B cell (primary cell): ENCODE data around the gene ASPRV1. TPM values are rescaled to one million over a fixed set of nuclear protein-coding genes. Genes with fewer than 3 reads are reported as not detected.

Experiments
- ATAC-seq: fragments of 200-7000 bp; cut with Tn5 transposase; one replicate; pipeline ENCODE4 v1.10.0; 2021; ENCODE audit warnings: low read depth, mild to moderate bottlenecking, moderate number of reproducible peaks, moderate library complexity
- CTCF ChIA-PET: fragments of 350-600 bp; sonication (Branson Sonifier 250); formaldehyde crosslinking; loops from one replicate; lab custom pipeline; 2021; ENCODE audit warnings: antibody characterized with exemption, inconsistent platforms; lab: Charles Lee
- POLR2A ChIA-PET: fragments of 350-600 bp; sonication (Branson Sonifier 250); formaldehyde crosslinking; loops from one replicate; lab custom pipeline; 2021; ENCODE audit warnings: antibody characterized with exemption; lab: Charles Lee
- DNase-seq: peaks from one replicate; pipeline ENCODE4 v3.0.0; 2013
- H2AFZ ChIP-seq: 2 replicates; pipeline ENCODE4 v1.6.1; 2012; ENCODE audit warnings: mild to moderate bottlenecking, low read depth, low read length; ENCODE audit not compliant: insufficient read depth, poor library complexity, severe bottlenecking
- H3K27ac ChIP-seq, 2 donors: 1 replicate in 1 of 2; 2 replicates in 1 of 2; pipeline ENCODE4 v1.5.1; 2012 to 2013; ENCODE audit warnings: low read length in 2 of 2, mild to moderate bottlenecking in 2 of 2, moderate library complexity in 1 of 2
- H3K27me3 ChIP-seq, 4 experiments: fragments of 200-600 bp in 1 of 4; sonication (generic) in 1 of 4; replicated peaks in 1 of 4; 1 replicate in 2 of 4; 2 replicates in 2 of 4; pipeline versions ENCODE4 v1.6.1 to v1.7.0; 2013 to 2016; ENCODE audit warnings: low read length in 3 of 4, mild to moderate bottlenecking in 2 of 4, mixed read lengths in 1 of 4, moderate library complexity in 1 of 4; ENCODE audit not compliant: insufficient read depth in 4 of 4, control insufficient read depth in 3 of 4; ENCODE audit errors: control extremely low read depth in 1 of 4
- H3K36me3 ChIP-seq, 2 experiments: replicated peaks in 1 of 2; 1 replicate in 1 of 2; 2 replicates in 1 of 2; pipeline versions ENCODE4 v1.6.1 to v1.7.1; 2013; ENCODE audit warnings: low read length in 1 of 2; ENCODE audit not compliant: insufficient read depth in 2 of 2, control insufficient read depth in 1 of 2; ENCODE audit errors: control extremely low read depth in 1 of 2, extremely low read depth in 1 of 2
- H3K4me1 ChIP-seq, 2 donors: fragments of 200-600 bp in 1 of 2; sonication (generic) in 1 of 2; 1 replicate in 1 of 2; 2 replicates in 1 of 2; pipeline versions ENCODE4 v1.5.1 to v1.6.1; 2013 to 2017; ENCODE audit warnings: low read length in 2 of 2; ENCODE audit not compliant: control insufficient read depth in 2 of 2, insufficient read depth in 2 of 2
- H3K4me2 ChIP-seq: replicated peaks from 2 replicates; pipeline ENCODE3; 2012; ENCODE audit warnings: mild to moderate bottlenecking, low read depth, low read length; ENCODE audit not compliant: poor library complexity, severe bottlenecking
- H3K4me3 ChIP-seq, 5 experiments: fragments of 200-600 bp in 1 of 5; sonication (generic) in 1 of 5; 1 replicate in 3 of 5; 2 replicates in 2 of 5; pipeline versions ENCODE4 v1.5.1 to v1.7.0; 2011 to 2016; ENCODE audit warnings: low read length in 4 of 5, mild to moderate bottlenecking in 4 of 5, low read depth in 2 of 5, control low read depth in 1 of 5, moderate library complexity in 1 of 5; ENCODE audit not compliant: insufficient read depth in 1 of 5; ENCODE audit errors: control extremely low read depth in 1 of 5, extremely low read depth in 1 of 5
- H3K79me2 ChIP-seq: fragments of 200-600 bp; sonication (generic); one replicate; pipeline ENCODE4 v1.6.0; 2016; ENCODE audit warnings: low read length; ENCODE audit not compliant: control insufficient read depth, insufficient read depth
- H3K9ac ChIP-seq: fragments of 200-600 bp; sonication (generic); 2 replicates; pipeline ENCODE4 v1.6.1; 2017; ENCODE audit warnings: mild to moderate bottlenecking, low read length, moderate library complexity
- H3K9me3 ChIP-seq, 3 donors: one replicate each; pipeline versions ENCODE4 v1.6.1 to v1.7.1; 2013; ENCODE audit warnings: low read length in 2 of 3; ENCODE audit not compliant: control insufficient read depth in 2 of 3, insufficient read depth in 1 of 3; ENCODE audit errors: control extremely low read depth in 1 of 3
- H4K20me1 ChIP-seq: 2 replicates; pipeline ENCODE4 v1.6.0; 2012; ENCODE audit warnings: mild to moderate bottlenecking, low read length; ENCODE audit not compliant: insufficient read depth, control insufficient read depth, poor library complexity, severe bottlenecking
- H3K27ac Mint-ChIP-seq: one replicate; pipeline ENCODE4 v1.8.0; 2021; ENCODE audit warnings: mixed read lengths
- H3K27me3 Mint-ChIP-seq: one replicate; pipeline ENCODE4 v1.8.0; 2021; ENCODE audit warnings: mixed read lengths
- H3K4me1 Mint-ChIP-seq: one replicate; pipeline ENCODE4 v1.8.0; 2021; ENCODE audit warnings: mixed read lengths
- H3K4me3 Mint-ChIP-seq: one replicate; pipeline ENCODE4 v1.8.0; 2021; ENCODE audit warnings: mixed read lengths
- H3K9me3 Mint-ChIP-seq: one replicate; pipeline ENCODE4 v1.8.0; 2022; ENCODE audit warnings: mixed read lengths; ENCODE audit not compliant: insufficient read depth
- EZH2 ChIP-seq: IDR thresholded peaks from 2 replicates; pipeline ENCODE4 v1.6.1; 2012; ENCODE audit warnings: borderline replicate concordance, low read depth, mild to moderate bottlenecking, moderate library complexity, low read length; ENCODE audit not compliant: insufficient read depth, poor library complexity, severe bottlenecking
- WGBS: methylation state at CpG from one replicate; pipeline ENCODE4 v1.1.5; 2013; ENCODE audit warnings: missing lambda C conversion rate; ENCODE audit not compliant: insufficient coverage; 5-methylcytosine and 5-hydroxymethylcytosine counted together
- intact Hi-C: fragments of 100-400 bp; cut with micrococcal nuclease; formaldehyde crosslinking; loops from one replicate; pipeline ENCODE4 v1.10.0; 2022
- polyA plus RNA-seq: library from polyadenylated mRNA; depleted of rRNA; stranded (reverse); fragments of >200 nt; gene quantifications from 2 replicates; pipeline ENCODE4 v1.2.3, GENCODE V29; 2012
- total RNA-seq, 2 donors: library from RNA; stranded (reverse); fragments of 120-200 nt in 1 of 2; gene quantifications; 1 replicate in 1 of 2; 2 replicates in 1 of 2; pipeline versions ENCODE4 v1.2.3 to v1.2.4, GENCODE V29; 2013 to 2022
- TF ChIP-seq, protein P1 (sequence below): fragments of 200-600 bp; IDR thresholded peaks from one replicate; pipeline ENCODE4 v1.8.0; 2022; ENCODE audit warnings: antibody characterized with exemption, mild to moderate bottlenecking

ASPRV1 gene
- total and polyA plus RNA-seq, 2 donors (not counting 1 experiment from before 2014, with no cell fraction given): 1.1 TPM

DNA sequence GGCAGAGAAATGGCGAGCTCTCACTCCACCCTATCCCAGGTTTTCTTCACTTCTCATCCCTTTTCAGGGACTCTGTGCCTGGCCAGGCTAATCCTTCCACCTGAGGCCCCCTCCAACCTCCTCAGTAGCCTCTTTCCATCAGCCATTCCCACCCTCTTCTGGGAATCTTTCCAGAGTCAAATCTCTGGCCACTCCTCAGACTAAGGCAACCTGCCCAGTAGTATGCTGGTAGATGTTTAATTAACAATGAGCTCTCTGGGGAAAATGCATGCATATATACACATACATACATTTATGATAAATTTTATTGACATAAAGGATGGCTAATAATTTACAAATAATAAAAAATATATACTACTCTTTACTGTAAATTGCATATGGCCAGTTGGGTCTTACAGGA lies 11.4 kb upstream of the ASPRV1 start:
- ChIA-PET POLR2A (no interaction called here), CTCF (no interaction called here)
- no peaks in the 10 kb centered on the region for H3K9me3 Mint-ChIP-seq

GRCh38 chr2:69969991-69970390 lies 8.6 kb upstream of the ASPRV1 start:
- intact Hi-C loops: no loop called here
- Mint-ChIP-seq H3K9me3 (no peaks in the 10 kb centered on the region), H3K4me1 (no peaks in the 10 kb centered on the region), H3K27me3 (no peaks in the 10 kb centered on the region), H3K27ac (no peak overlapping the region), H3K4me3 (no peak overlapping the region)
- Histone ChIP-seq H4K20me1 (no peaks in the 10 kb centered on the region), H3K4me2 (no peak overlapping the region), H3K9ac (no peak overlapping the region), H3K79me2 (no peaks in the 10 kb centered on the region), H3K27me3 (no peaks in the 10 kb centered on the region), H3K4me3 (no peak overlapping the region), H3K4me1 (no peaks in the 10 kb centered on the region), H3K27ac (no peak overlapping the region), H3K36me3 (no peaks in the 10 kb centered on the region), H2AFZ (no peak overlapping the region), H3K9me3 (no peaks in the 10 kb centered on the region)
- no peak for ATAC-seq
- 78% methylated on average over 4 of the region's 4 CpGs for WGBS
- DNase-seq: no peak
- no peak for TF ChIP-seq EZH2
- TF ChIP-seq, protein P1, sequence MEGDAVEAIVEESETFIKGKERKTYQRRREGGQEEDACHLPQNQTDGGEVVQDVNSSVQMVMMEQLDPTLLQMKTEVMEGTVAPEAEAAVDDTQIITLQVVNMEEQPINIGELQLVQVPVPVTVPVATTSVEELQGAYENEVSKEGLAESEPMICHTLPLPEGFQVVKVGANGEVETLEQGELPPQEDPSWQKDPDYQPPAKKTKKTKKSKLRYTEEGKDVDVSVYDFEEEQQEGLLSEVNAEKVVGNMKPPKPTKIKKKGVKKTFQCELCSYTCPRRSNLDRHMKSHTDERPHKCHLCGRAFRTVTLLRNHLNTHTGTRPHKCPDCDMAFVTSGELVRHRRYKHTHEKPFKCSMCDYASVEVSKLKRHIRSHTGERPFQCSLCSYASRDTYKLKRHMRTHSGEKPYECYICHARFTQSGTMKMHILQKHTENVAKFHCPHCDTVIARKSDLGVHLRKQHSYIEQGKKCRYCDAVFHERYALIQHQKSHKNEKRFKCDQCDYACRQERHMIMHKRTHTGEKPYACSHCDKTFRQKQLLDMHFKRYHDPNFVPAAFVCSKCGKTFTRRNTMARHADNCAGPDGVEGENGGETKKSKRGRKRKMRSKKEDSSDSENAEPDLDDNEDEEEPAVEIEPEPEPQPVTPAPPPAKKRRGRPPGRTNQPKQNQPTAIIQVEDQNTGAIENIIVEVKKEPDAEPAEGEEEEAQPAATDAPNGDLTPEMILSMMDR: no peak
- ChIA-PET CTCF (no interaction called here), POLR2A (no interaction called here)

More for the DNA sequence above, 11.4 kb upstream of the ASPRV1 start:
- Histone ChIP-seq H3K36me3 (no peaks in the 10 kb centered on the region), H4K20me1 (no peaks in the 10 kb centered on the region), H3K27ac (no peak overlapping the region), H3K9ac (no peak overlapping the region), H3K79me2 (no peaks in the 10 kb centered on the region), H3K4me2 (no peak overlapping the region), H3K4me3 (no peak overlapping the region), H2AFZ (no peak overlapping the region), H3K27me3 (no peaks in the 10 kb centered on the region), H3K4me1 (no peaks in the 10 kb centered on the region), H3K9me3 (no peaks in the 10 kb centered on the region)
- no peak overlapping the region for H3K4me3 Mint-ChIP-seq
- TF ChIP-seq EZH2: no peak
- TF ChIP-seq, protein P1: no peak
- intact Hi-C loops: no loop called here
- 100% methylated on average over 1 of the region's 1 CpG for WGBS
- no peaks in the 10 kb centered on the region for H3K4me1 Mint-ChIP-seq
- no peaks in the 10 kb centered on the region for H3K27me3 Mint-ChIP-seq
- no peak overlapping the region for H3K27ac Mint-ChIP-seq
- ATAC-seq: no peak
- DNase-seq: no peak
